Naive thymus-derived CD4-positive, alpha-beta T cell (primary cell): ENCODE results near the gene TDP2. TPM values are rescaled to one million over a fixed set of nuclear protein-coding genes. Genes with fewer than 3 reads are reported as not detected.
"Not testable (repeated sequence)": the region's sequence is repeated elsewhere in the genome, so short reads cannot be mapped to it uniquely, and the experiment has no call there.

ENCODE experiments used
- ATAC-seq: fragments of 150-1000 bp; cut with Tn5 transposase; 2 replicates; pipeline ENCODE4 v1.10.0; 2021; ENCODE audit warnings: mild to moderate bottlenecking, moderate library complexity
- CTCF ChIA-PET: fragments of 350-600 bp; sonication (Branson Sonifier 250); formaldehyde crosslinking; loops from one replicate; lab custom pipeline; 2021; ENCODE audit warnings: antibody characterized with exemption; lab: Charles Lee
- POLR2A ChIA-PET: fragments of 350-600 bp; sonication (Branson Sonifier 250); formaldehyde crosslinking; loops from one replicate; lab custom pipeline; 2021; ENCODE audit warnings: antibody characterized with exemption, inconsistent platforms; lab: Charles Lee
- DNase-seq, 9 donors: peaks; one replicate each; pipeline versions ENCODE4 v3.0.0 to v3.0.0-alpha.2; 2020 to 2022; ENCODE audit warnings: mixed read lengths in 1 of 9
- H3K27ac ChIP-seq: one replicate; pipeline ENCODE4 v1.7.0; 2013; ENCODE audit warnings: mild to moderate bottlenecking, low read depth, low read length, moderate library complexity
- H3K27me3 ChIP-seq, 2 donors: one replicate each; pipeline ENCODE4 v1.7.0; 2013; ENCODE audit warnings: low read length in 2 of 2, mild to moderate bottlenecking in 2 of 2, moderate library complexity in 2 of 2; ENCODE audit not compliant: control insufficient read depth in 2 of 2, insufficient read depth in 2 of 2
- H3K36me3 ChIP-seq, 3 experiments: 1 replicate in 2 of 3; 2 replicates in 1 of 3; pipeline ENCODE4 v1.7.0; 2013; ENCODE audit warnings: low read length in 3 of 3, mild to moderate bottlenecking in 3 of 3, moderate library complexity in 1 of 3; ENCODE audit not compliant: insufficient read depth in 3 of 3, control insufficient read depth in 2 of 3
- H3K4me1 ChIP-seq, 2 donors: one replicate each; pipeline ENCODE4 v1.7.0; 2013; ENCODE audit warnings: low read length in 2 of 2, mild to moderate bottlenecking in 2 of 2, moderate library complexity in 1 of 2; ENCODE audit not compliant: control insufficient read depth in 2 of 2, insufficient read depth in 2 of 2
- H3K4me3 ChIP-seq: 2 replicates; pipeline ENCODE4 v1.7.0; 2013; ENCODE audit warnings: mild to moderate bottlenecking, low read length
- H3K9me3 ChIP-seq, 3 experiments: 1 replicate in 2 of 3; 2 replicates in 1 of 3; pipeline ENCODE4 v1.7.0; 2013; ENCODE audit warnings: low read length in 3 of 3; ENCODE audit not compliant: control insufficient read depth in 2 of 3
- H3K27ac Mint-ChIP-seq, 9 donors: one replicate each; pipeline ENCODE4 v1.8.0; 2020 to 2022; ENCODE audit warnings: mixed read lengths in 9 of 9, mild to moderate bottlenecking in 8 of 9, moderate library complexity in 5 of 9, inconsistent platforms in 2 of 9
- H3K27me3 Mint-ChIP-seq, 5 donors: one replicate each; pipeline ENCODE4 v1.8.0; 2021 to 2022; ENCODE audit warnings: mixed read lengths in 5 of 5, mild to moderate bottlenecking in 1 of 5
- H3K36me3 Mint-ChIP-seq, 5 donors: one replicate each; pipeline ENCODE4 v1.8.0; 2020 to 2022; ENCODE audit warnings: mixed read lengths in 5 of 5, mild to moderate bottlenecking in 3 of 5, inconsistent platforms in 1 of 5
- H3K4me1 Mint-ChIP-seq, 7 donors: one replicate each; pipeline ENCODE4 v1.8.0; 2020 to 2022; ENCODE audit warnings: mixed read lengths in 7 of 7, mild to moderate bottlenecking in 3 of 7, inconsistent platforms in 1 of 7
- H3K4me3 Mint-ChIP-seq, 10 donors: one replicate each; pipeline ENCODE4 v1.8.0; 2020 to 2022; ENCODE audit warnings: mild to moderate bottlenecking in 10 of 10, mixed read lengths in 10 of 10, moderate library complexity in 6 of 10, inconsistent platforms in 2 of 10
- H3K9me3 Mint-ChIP-seq, 11 donors: one replicate each; pipeline ENCODE4 v1.8.0; 2020 to 2022; ENCODE audit warnings: mixed read lengths in 11 of 11, mild to moderate bottlenecking in 4 of 11, inconsistent platforms in 1 of 11, moderate library complexity in 1 of 11
- intact Hi-C, 2 donors: fragments of 100-400 bp; cut with micrococcal nuclease; formaldehyde crosslinking; loops; one replicate each; pipeline ENCODE4 v1.15.1; 2023
- polyA plus RNA-seq, 2 donors: library from polyadenylated mRNA; unstranded; fragments of 300-500 nt; fragmentation: Illumina TruSeq; gene quantifications; one replicate each; pipeline ENCODE4 v1.2.3, GENCODE V29; 2021
- total RNA-seq, 6 experiments: library from RNA in 5 of 6; stranded (reverse) in 5 of 6; gene quantifications; 1 replicate in 5 of 6; 2 replicates in 1 of 6; pipeline ENCODE4 v1.2.3 and lab custom pipeline; 2021 to 2026

TDP2 gene
- total and polyA plus RNA-seq, 7 experiments from 2014 or later, result 36.8 to 69.7 (median 48.2) TPM

DNA sequence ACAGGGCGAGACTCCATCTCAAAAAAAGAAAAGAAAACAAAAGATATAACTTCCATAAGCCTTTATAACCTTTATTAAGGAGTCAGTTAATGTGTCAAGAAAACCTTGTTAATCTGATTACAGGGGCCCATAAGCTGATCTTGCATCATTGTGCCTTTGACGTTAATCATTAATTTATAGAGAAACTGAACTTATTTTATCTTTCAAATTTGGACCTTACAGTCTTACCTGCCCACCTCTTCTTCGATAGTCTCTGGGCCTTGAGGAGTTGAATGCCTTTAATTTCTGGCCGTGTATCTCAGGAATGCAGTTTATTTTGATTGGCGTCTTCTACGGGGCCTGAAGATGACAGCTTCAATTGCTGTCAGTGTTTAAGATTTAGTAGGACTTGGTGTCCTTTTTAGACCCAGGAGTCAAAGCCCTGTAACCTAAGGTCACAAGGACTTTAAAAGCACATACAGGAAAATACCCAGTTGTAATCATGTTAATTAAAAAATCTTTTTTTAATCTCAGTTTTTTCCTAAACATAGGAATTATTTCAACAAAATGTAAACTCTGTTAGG, 6.0 kb upstream of the TDP2 start:
- ChIA-PET POLR2A (no interaction called here), CTCF (no interaction called here)
- peaks cover 0 to 23% (median 13%) of the 10 kb centered on the region in 7 donors for H3K4me1 Mint-ChIP-seq
- Histone ChIP-seq H3K27ac (no peak overlapping the region), H3K36me3 (no peaks in the 10 kb centered on the region), H3K4me3 (no peak overlapping the region), H3K27me3 (no peaks in the 10 kb centered on the region), H3K4me1 (peaks cover 0 to 5% of the 10 kb centered on the region in 2 donors), H3K9me3 (no peaks in the 10 kb centered on the region)
- peaks cover 0 to 28% (median 7%) of the 10 kb centered on the region in 11 donors for H3K9me3 Mint-ChIP-seq
- peaks cover 0 to 50% (median 18%) of the 10 kb centered on the region in 5 donors for H3K36me3 Mint-ChIP-seq
- intact Hi-C loops, result no loop called here
- H3K27ac Mint-ChIP-seq, result no peak overlapping the region
- no peak overlapping the region for H3K4me3 Mint-ChIP-seq
- DNase-seq (no peak), ATAC-seq (no peak)
- H3K27me3 Mint-ChIP-seq, result no peaks in the 10 kb centered on the region

DNA sequence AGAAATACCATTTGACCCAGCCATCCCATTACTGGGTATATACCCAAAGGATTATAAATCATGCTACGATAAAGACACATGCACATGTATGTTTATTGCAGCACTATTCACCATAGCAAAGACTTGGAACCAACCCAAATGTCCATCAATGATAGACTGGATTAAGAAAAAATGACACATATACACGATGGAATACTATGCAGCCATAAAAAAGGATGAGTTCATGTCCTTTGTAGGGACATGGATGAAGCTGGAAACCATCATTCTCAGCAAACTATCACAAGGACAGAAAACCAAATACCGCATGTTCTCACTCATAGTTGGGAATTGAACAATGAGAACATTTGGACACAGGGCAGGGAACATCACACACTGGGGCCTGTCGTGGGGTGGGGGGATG, 4.4 kb upstream of the TDP2 start:
- H3K4me3 Mint-ChIP-seq, H3K27me3 Mint-ChIP-seq, H3K27ac ChIP-seq, H3K27ac Mint-ChIP-seq, H3K27me3 ChIP-seq, DNase-seq, H3K4me1 ChIP-seq, ATAC-seq, H3K36me3 ChIP-seq, H3K4me3 ChIP-seq, POLR2A ChIA-PET, intact Hi-C loops, H3K9me3 ChIP-seq: not testable (repeated sequence)
- H3K36me3 Mint-ChIP-seq, result peaks cover 0 to 47% (median 18%) of the 10 kb centered on the region in 5 donors
- H3K4me1 Mint-ChIP-seq, result peaks cover 4 to 35% (median 27%) of the 10 kb centered on the region in 7 donors
- CTCF ChIA-PET, result interaction anchor here (1.4 kb wide), 1 partner anchor 92 kb away, joined by 4 read pairs; no protein-coding TSS in a partner anchor
- peaks cover 0 to 28% (median 7%) of the 10 kb centered on the region in 11 donors for H3K9me3 Mint-ChIP-seq

DNA sequence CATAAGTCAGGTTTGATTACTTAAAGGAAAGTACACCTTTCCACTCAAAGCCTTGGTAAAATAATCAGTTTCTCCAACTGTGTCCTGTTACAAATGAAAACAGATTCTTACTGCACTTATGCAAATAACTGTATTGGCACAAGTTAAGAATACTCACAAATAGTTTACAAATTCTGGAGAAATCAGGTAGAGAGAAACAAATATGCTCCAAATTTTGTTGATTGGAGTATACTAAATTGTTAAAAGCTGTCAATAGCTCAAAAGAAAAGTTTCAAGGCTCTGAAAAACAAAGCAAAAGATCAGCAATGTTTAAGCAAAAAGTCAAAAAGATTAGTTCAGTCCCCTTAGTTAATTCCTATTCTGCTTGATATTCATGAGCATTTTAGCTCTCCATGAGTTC, 3.8 kb upstream of the TDP2 start:
- CTCF ChIA-PET, result interaction anchor here (1.4 kb wide), 1 partner anchor 91 kb away, joined by 4 read pairs; no protein-coding TSS in a partner anchor
- H3K4me3 ChIP-seq, H3K9me3 ChIP-seq, H3K27ac Mint-ChIP-seq, H3K27me3 Mint-ChIP-seq, POLR2A ChIA-PET, ATAC-seq, H3K27me3 ChIP-seq, H3K4me3 Mint-ChIP-seq, H3K36me3 ChIP-seq, H3K27ac ChIP-seq, DNase-seq, intact Hi-C loops: not testable (repeated sequence)
- Mint-ChIP-seq H3K4me1 (peaks cover 7 to 37% (median 33%) of the 10 kb centered on the region in 7 donors), H3K36me3 (peaks cover 0 to 48% (median 18%) of the 10 kb centered on the region in 5 donors), H3K9me3 (peaks cover 0 to 28% (median 7%) of the 10 kb centered on the region in 11 donors)
- H3K4me1 ChIP-seq, result peaks cover 5 to 11% of the 10 kb centered on the region in 2 donors

DNA sequence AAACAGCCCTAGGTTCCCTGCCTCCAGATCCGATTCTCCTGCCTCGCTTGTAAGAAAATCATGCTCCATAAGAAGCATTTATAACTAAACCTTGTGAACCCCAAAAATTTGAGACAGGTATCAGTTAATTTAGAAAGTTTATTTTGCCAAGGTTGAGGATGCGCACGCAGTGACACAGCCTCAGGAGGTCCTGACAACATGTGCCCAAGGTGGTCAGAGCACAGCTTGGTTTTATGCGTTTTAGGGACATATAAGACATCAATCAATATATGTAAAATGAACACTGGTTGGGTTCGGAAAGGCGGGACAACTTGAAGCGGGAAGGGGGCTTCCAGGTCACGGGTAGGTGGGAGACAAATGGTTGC, 2.3 kb upstream of the TDP2 start:
- peak overlapping the region in 8 of 10 donors; percentile 33 to 100 (median 54) for H3K4me3 Mint-ChIP-seq
- CTCF ChIA-PET, result no interaction called here
- no peaks in the 10 kb centered on the region for H3K27me3 ChIP-seq
- H3K9me3 Mint-ChIP-seq, result peaks cover 0 to 28% (median 7%) of the 10 kb centered on the region in 11 donors
- no peaks in the 10 kb centered on the region for H3K9me3 ChIP-seq
- peaks cover 18 to 51% (median 47%) of the 10 kb centered on the region in 7 donors for H3K4me1 Mint-ChIP-seq
- no peak for ATAC-seq
- H3K27ac Mint-ChIP-seq, result peak overlapping the region in 1 of 9 donors; percentile 33
- peaks cover 0 to 6% (median 0%) of the 10 kb centered on the region in 3 experiments for H3K36me3 ChIP-seq
- no peak overlapping the region for H3K4me3 ChIP-seq
- DNase-seq, result no peak
- H3K27me3 Mint-ChIP-seq, result no peaks in the 10 kb centered on the region
- peaks cover 19 to 25% of the 10 kb centered on the region in 2 donors for H3K4me1 ChIP-seq
- POLR2A ChIA-PET, result no interaction called here
- H3K36me3 Mint-ChIP-seq, result peaks cover 0 to 46% (median 20%) of the 10 kb centered on the region in 5 donors
- H3K27ac ChIP-seq, result no peak overlapping the region
- intact Hi-C loops, result loop anchor here in 1 of 2 donors (5.0 kb wide), 1 partner anchor 1293 kb away; the partner anchor contains the start of gene TRIM38

DNA sequence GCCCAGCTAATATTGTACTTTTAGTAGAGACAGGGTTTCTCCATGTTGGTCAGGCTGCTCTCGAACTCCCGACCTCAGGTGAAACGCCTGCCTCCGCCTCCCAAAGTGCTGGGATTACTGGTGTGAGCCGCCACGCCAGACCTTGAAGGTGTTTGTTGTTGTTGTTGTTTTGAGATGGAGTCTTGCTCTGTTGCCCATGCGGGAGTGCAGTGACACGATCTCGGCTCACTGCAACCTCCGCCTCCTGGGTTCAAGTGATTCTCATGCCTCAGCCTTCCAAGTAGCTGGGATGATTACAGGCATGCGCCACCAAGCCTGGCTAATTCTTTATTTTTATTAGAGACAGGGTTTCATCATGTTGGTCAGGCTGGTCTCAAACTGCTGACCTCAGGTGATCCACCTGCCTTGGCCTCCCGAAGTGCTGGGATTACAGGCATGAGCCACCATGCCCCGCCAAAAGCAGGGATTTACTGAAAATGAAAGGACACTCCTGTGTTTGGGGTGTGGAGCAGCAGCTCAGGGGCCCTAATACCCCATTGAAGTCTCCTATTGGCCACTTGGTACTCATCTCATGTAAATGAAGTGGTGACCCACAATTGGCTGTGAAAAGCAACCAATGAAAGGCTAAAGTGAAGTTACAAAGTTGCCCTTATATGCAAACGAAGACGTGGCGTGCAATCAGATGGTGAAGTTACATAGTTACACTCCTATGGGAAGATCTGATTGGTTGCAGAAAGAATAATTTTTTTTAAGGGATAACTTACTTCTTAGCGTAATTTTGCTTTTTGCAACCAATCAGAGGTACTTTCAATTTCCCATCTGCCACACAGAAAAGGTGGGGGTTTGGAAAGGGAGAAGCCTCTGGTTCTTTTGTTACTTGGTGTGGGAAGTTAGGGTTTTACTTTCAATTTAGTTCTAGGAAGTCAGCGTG, 1.6 kb upstream of the TDP2 start:
- POLR2A ChIA-PET, result interaction anchor here (3.7 kb wide), 1 partner anchor 54 kb away, joined by 39 read pairs; no protein-coding TSS in a partner anchor
- H3K36me3 ChIP-seq, H3K27me3 ChIP-seq, CTCF ChIA-PET, H3K27ac ChIP-seq, DNase-seq, ATAC-seq, H3K27me3 Mint-ChIP-seq, H3K9me3 ChIP-seq: not testable (repeated sequence)
- peaks cover 21 to 57% (median 54%) of the 10 kb centered on the region in 7 donors for H3K4me1 Mint-ChIP-seq
- H3K9me3 Mint-ChIP-seq, result peaks cover 0 to 28% (median 7%) of the 10 kb centered on the region in 11 donors
- Histone ChIP-seq H3K4me1 (peaks cover 19 to 27% of the 10 kb centered on the region in 2 donors), H3K4me3 (peak overlapping the region; percentile 91)
- H3K4me3 Mint-ChIP-seq, result peak overlapping the region; percentile 93 to 100 (median 98)
- H3K27ac Mint-ChIP-seq, result peak overlapping the region in 2 of 9 donors; percentile 33 to 97
- H3K36me3 Mint-ChIP-seq, result peaks cover 0 to 41% (median 21%) of the 10 kb centered on the region in 5 donors
- intact Hi-C loops, result loop anchor here in 1 of 2 donors (5.0 kb wide), 1 partner anchor 1294 kb away; the partner anchor contains the start of gene TRIM38

DNA sequence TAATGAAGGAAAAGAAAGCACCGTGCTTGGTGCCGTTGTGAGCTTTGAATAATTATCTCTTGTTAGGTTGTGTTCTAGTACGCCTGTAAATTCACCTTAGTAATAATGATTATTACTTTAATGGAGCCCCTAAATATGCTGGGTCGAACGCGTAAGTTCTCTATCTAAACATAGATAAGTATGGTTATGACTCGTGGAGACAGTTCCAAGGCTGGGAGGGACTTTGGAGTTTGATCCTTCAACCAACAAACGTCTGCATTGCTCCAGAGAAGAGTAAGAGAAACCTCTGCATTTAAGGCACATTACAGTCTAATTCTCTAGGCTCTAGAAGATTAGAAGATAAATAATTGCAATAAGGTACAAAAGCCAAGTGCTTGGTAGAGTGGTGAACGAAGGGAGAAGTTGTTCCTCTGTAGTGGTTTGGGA, 692 bp upstream of the TDP2 start:
- peak overlapping the region; percentile 91 for H3K4me3 ChIP-seq
- POLR2A ChIA-PET, result interaction anchor here (0.7 to 3.7 kb wide), 13 partner anchors 12 to 1395 kb away, joined by 3 to 39 read pairs (median 5); partner anchors contain the start of genes ALDH5A1, C6orf62, GMNN and KIAA0319
- H3K9me3 ChIP-seq, result no peaks in the 10 kb centered on the region
- ATAC-seq, result no peak
- peak overlapping the region; percentile 91 to 99 (median 98) for H3K27ac Mint-ChIP-seq
- CTCF ChIA-PET, result interaction anchor here (2.4 kb wide), 1 partner anchor 85 kb away, joined by 14 read pairs; no protein-coding TSS in a partner anchor
- H3K4me1 ChIP-seq, result peaks cover 19 to 27% of the 10 kb centered on the region in 2 donors
- intact Hi-C loops, result loop anchor here in 1 of 2 donors (1.0 to 5.0 kb wide), 2 partner anchors 84 to 1295 kb away; partner anchors contain the start of gene TRIM38
- H3K27me3 ChIP-seq, result no peaks in the 10 kb centered on the region
- H3K9me3 Mint-ChIP-seq, result peaks cover 0 to 23% (median 7%) of the 10 kb centered on the region in 11 donors
- H3K4me1 Mint-ChIP-seq, result peaks cover 24 to 66% (median 63%) of the 10 kb centered on the region in 7 donors
- H3K36me3 ChIP-seq, result peaks cover 0 to 18% (median 0%) of the 10 kb centered on the region in 3 experiments
- DNase-seq, result peak in 2 of 9 donors; percentile 3 to 14
- H3K27ac ChIP-seq, result peak overlapping the region; percentile 88
- H3K27me3 Mint-ChIP-seq, result no peaks in the 10 kb centered on the region
- peak overlapping the region; percentile 93 to 100 (median 98) for H3K4me3 Mint-ChIP-seq
- H3K36me3 Mint-ChIP-seq, result peaks cover 0 to 41% (median 28%) of the 10 kb centered on the region in 5 donors
